Ishikawa (cell line): ENCODE measurements around the gene RANBP6.

Source experiments
- CEBPB ChIP-seq: IDR thresholded peaks from 2 replicates; pipeline ENCODE4 v1.6.1; 2012
- CREB1 ChIP-seq: IDR thresholded peaks from 2 replicates; pipeline ENCODE4 v1.6.1; 2012; ENCODE audit warnings: low read depth
- EGR1 ChIP-seq: IDR thresholded peaks from 2 replicates; pipeline ENCODE4 v1.6.1; 2012
- EP300 ChIP-seq: IDR thresholded peaks from 2 replicates; pipeline ENCODE4 v1.6.1; 2012; ENCODE audit warnings: borderline replicate concordance
- FOXM1 ChIP-seq: IDR thresholded peaks from 2 replicates; pipeline ENCODE4 v1.6.1; 2012; ENCODE audit warnings: low read depth, borderline replicate concordance
- MAX ChIP-seq: IDR thresholded peaks from 2 replicates; pipeline ENCODE4 v1.6.1; 2012
- RAD21 ChIP-seq: IDR thresholded peaks from 2 replicates; pipeline ENCODE4 v1.6.1; 2012; ENCODE audit warnings: low read depth
- REST ChIP-seq: IDR thresholded peaks from 2 replicates; pipeline ENCODE4 v1.6.1; 2012; ENCODE audit warnings: low read depth, mild to moderate bottlenecking
- TAF1 ChIP-seq: IDR thresholded peaks from 2 replicates; pipeline ENCODE4 v1.6.1; 2012; ENCODE audit warnings: low read depth, mild to moderate bottlenecking
- TCF12 ChIP-seq: IDR thresholded peaks from 2 replicates; pipeline ENCODE4 v1.6.1; 2012; ENCODE audit warnings: low read depth
- TEAD4 ChIP-seq: IDR thresholded peaks from 2 replicates; pipeline ENCODE4 v1.6.1; 2012
- USF1 ChIP-seq: IDR thresholded peaks from 2 replicates; pipeline ENCODE4 v1.6.1; 2012
- ZBTB7A ChIP-seq: IDR thresholded peaks from 2 replicates; pipeline ENCODE4 v1.6.1; 2012; ENCODE audit warnings: low read depth

- TF ChIP-seq EGR1 (no peak), FOXM1 (no peak), RAD21 (no peak), EP300 (no peak), CREB1 (no peak), ZBTB7A (no peak), CEBPB (no peak), MAX (no peak), USF1 (no peak), REST (no peak), TCF12 (no peak), TAF1 (no peak), TEAD4 (no peak)
These were observed 14.3 kb upstream of the RANBP6 start for GRCh38 chr9:6029604-6030274.
